Stimulated activated CD8-positive, alpha-beta memory T cell treated with anti-CD3 and anti-CD28 coated beads, Interleukin-4, amount 100 ng/mL, for 48 hours (primary cell): ENCODE data around the gene KIF22.

ENCODE experiments used
- DNase-seq: peaks from one replicate; pipeline ENCODE4 v3.0.0-alpha.2; 2020

KIF22 gene

GRCh38 chr16:29843931-29844330, 53.4 kb downstream of the KIF22 start:
- DNase-seq, result no peak

GRCh38 chr16:29844575-29845331, 54.2 kb downstream of the KIF22 start:
- no peak for DNase-seq

GRCh38 chr16:29845656-29846055, 55.1 kb downstream of the KIF22 start:
- no peak for DNase-seq

- peak; percentile 91 for DNase-seq
These were observed 58.1 kb downstream of the KIF22 start for GRCh38 chr16:29848420-29849297.

- no peak for DNase-seq
These were observed 59.0 kb downstream of the KIF22 start for GRCh38 chr16:29849505-29849904.

GRCh38 chr16:29850998-29851397, 60.4 kb downstream of the KIF22 start:
- no peak for DNase-seq

GRCh38 chr16:29852654-29853053, 62.1 kb downstream of the KIF22 start:
- no peak for DNase-seq

- no peak for DNase-seq
These were observed 64.1 kb downstream of the KIF22 start for GRCh38 chr16:29854520-29855100.
